Hepatic stellate cell (primary cell): ENCODE results near the gene BTBD17.

ENCODE experiments used
- DNase-seq: peaks from one replicate; pipeline ENCODE4 v3.0.0; 2011; ENCODE audit warnings: low spot score

The BTBD17 gene

DNA sequence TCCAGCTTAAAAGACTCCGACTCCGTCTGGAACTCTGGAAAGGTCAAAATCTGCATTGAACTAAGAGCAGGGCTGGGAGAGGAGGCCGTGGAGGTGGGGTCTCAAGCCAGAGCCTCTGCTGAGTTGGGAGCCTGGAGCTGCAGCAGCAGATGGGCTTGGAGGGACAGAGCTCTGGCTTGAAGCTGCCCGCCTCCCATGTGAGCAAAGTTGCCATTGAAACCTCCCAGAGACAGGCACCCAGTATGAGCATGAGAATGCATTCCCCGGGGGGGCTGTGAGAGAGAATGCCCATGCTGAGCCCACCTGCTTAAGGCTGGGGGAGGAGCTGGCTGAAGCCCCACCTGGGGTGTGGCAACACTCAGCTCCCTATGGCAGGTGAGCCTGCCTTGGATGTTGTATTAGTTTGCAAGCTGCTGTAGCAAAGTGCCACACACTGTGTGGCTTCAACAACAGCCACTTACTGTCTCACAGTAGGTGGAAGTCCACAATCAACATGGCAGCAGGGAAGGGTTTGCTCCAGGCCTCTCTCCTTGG lies 26.1 kb downstream of the BTBD17 start:
- DNase-seq, result no peak

DNA sequence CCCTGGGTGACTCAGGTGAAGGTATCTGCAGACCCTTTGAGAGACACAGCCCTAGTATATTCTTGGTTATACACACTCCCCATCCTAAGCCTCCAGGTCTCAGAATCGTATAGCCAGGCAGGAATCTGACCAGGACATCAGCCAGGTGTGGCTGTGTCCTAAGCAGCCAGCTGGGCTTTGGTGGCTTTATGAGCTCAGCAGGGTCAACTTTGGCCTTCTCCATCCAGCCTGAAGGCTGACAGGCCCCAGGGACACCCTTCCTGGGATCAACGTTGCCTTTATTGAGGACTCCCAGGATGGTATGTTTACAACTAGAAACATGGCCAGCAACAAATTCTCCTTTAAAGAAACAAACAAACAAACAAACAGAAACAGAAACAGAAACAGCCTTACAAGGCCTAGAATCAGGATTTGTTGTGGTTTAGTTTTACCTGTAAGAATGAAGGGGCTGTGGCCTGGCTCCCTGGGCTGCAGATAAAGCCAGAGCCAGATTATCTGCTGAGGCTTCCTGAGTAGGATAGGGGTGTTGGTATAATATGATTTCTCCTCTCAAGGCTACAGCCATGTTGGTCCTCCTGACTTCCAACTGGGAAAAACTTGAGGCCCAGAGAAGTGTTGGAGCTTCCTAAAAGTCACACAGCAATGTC lies 27.2 kb downstream of the BTBD17 start:
- DNase-seq, result no peak

DNA sequence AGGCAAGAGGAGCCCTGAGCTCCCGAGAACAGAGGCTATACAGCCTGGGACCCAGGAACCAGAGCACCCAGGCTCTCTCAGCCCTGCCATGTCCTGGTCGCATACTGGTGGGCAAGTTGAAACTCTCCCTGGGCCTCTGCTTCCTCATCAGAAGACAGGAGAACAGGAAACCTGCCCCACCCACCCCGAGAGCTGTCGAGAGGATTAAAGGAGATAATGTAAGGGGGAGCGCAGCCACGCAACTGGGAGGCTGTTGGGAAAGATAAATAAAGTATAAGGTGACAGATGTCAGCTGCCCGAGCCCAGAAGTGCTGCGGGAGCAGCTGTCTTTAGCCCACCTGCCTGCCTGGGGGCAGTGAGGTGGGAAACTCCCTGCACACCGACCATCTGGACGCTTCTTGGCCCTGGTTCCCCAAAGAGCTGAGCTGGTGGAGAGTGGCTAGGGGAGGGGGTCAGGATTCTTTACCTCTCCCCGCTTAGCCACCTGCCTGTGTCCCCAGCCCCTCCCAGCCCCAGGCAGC lies 28.8 kb downstream of the BTBD17 start:
- no peak for DNase-seq

DNA sequence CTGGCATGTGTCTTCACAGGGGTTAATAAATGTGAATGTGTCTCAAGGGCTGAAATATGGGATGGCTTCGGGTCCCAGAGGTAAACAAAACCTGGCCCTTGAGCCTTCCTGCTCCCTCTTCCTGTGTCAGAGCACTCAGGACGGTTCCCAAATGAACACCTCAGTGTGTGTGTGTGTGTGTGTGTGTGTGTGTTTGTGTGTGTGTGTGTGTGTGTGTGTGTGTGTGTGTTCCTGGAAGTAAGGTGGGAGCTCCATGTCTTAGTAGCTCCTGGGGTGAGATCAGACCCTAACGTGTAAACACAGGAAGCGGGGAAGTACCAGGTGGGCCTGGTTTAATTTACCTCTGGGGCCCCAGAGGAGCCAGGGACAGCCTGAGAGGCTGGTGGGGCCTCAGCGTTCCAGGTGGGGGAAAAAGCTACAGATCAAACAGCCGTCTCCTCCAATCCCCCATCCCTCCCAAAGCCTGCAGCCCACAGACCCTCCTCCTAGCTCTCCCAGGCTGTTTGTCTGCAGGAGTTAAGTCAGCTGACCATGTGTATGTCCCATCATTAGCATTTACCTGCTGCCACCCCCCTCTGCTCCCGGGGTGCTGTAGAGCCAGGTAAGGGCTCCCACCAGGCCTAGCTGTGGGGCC lies 29.5 kb downstream of the BTBD17 start:
- no peak for DNase-seq

DNA sequence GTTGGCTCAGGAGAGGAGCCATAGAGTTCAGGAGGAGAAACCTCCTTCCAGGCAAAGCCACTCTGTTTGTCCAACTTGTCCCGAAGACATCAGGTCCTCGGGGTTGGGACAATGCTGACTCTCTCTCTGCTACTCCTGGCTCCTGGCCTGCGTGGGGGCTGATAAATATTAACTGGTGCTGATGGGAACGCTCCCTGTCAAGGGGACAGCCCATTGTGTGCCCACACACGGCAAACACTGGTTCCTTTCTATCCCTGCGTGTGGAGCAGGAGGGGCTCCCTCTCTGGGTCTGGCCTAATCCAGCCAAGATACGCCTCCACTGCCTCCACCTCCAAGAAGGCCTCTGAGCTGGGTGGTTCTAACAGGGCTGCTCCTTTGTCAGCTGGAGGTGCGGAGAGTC lies 31.2 kb downstream of the BTBD17 start:
- DNase-seq, result no peak

DNA sequence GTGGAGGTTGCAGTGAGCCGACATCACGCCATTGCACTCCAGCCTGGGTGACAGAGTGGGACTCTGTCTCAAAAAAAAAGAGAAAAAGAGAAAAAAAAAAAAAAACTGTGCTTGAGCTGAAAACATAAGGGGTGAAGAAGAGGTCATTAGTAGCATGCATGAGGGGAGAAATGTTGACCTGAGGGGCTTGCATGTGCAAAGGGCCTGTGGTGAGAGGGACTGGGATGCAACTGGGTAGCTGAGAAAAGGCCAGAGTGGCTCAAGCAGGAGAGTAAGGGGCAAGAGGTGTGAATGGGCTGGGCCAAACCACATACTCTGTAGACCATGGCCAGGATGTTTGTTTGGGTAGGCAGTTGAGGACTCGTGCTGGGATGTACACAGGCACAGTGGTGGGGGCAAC lies 32.3 kb downstream of the BTBD17 start:
- DNase-seq, result no peak

DNA sequence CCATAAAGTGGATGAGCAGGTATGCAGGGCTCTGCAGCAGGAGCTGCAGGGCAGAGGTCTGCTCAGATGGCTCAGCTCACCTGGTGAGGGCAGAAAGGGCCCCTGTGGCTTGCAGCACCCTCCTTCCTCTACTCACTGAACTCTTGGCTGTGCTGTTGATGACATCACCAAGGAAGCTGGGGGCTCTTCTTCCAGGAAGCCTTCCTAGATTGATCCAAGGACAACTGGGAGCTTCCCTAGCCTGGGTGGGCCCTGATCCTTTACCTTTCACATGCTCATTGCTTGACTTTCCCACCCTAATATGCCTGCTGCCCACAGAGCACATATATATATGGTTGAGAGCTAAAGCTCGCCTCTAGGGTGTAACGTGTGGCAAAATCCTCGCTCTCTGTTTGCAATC lies 33.2 kb downstream of the BTBD17 start:
- no peak for DNase-seq

DNA sequence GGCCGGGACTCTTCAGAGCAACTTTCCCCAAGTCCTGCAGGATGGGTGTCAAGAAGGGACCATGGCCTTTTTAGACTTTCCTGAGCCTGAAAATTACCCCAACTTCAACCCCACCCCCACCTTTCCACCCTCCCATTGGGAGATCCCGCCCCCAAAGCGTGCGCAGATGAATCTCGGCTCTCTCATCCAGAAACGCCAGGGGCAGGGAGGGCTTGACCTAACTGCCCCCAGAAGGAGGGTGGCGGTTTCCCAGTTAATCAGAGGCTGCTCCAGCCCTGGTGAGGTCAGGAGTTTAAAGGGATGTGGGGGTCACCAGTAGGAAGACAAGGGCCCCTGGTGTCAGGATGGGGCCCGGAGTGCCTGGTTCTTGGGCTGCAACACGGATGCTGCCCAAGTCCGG lies 35.2 kb downstream of the BTBD17 start:
- no peak for DNase-seq

DNA sequence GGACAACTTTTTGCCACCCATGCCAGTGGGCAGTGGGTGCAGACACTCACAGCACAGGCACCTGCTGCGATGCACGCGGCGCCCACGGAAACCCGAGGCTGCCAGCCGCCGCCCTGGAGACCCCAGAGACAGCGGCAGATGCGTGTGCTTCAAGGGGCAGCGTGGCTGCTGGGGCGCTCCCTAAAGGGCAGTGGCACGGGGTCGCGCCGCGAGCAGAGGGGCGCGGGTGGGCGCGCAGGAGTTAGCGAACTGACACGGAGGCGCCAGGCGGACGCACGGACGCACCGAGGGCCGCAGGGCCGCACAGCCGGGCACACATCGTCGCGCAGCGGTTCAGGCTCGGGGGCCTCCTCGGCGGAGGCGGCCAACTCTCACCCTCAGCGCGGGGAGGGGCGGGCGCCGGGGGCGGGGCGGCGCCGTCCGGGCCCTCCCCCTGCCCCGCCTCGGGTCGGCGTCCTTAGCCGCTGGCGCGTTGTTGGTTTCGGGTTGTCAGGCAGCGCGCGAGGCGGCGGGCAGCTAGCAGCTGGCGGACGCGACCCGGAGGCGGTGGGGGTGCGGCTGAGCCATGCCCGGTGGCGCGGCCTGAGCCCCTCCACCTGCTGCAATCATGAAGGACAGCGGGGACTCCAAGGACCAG lies 35.8 kb downstream of the BTBD17 start, which contains the start of gene KIF19:
Gene KIF19 (plus strand): TSS at position 484 of the 637 bp plus-strand sequence. CDS start 124 bp downstream, at position 608.
- DNase-seq, result no peak

DNA sequence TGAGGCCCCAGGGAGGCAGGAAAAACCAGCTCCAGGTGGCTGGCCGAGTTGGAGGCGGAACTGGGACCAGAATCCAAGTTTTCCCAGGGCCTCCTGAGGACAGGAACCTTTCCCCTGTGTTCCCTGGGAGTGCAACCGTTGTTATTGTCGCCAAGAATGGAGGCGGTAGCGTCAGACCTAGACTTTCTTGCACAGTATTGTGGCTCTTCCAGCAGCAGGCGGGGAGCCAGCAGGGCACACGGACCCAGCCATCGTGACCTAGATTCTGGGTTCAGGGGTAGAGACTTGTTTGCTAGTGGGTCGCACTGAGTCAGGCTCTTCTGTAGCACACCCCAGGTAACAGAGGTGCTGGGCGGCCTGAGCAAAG lies 36.3 kb downstream of the BTBD17 start:
- no peak for DNase-seq

DNA sequence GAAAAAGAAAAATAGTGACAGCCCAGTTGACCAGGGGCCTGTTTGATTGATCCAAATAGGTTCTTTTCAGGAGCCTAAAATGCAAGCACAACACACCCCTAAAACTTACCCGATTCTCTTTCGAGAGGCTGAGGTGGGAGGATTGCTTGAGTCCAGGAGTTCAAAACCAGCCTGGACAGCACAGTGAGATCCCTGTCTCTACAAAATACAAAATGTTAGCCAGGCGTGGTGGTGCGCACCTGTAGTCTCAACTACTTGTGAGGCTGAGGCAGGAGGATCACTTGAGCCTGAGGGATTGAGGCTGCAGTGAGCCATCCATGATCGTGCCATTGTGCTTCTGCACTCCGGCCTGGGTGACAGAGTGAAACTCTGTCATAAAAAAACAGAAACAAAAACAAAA lies 37.1 kb downstream of the BTBD17 start:
- no peak for DNase-seq

DNA sequence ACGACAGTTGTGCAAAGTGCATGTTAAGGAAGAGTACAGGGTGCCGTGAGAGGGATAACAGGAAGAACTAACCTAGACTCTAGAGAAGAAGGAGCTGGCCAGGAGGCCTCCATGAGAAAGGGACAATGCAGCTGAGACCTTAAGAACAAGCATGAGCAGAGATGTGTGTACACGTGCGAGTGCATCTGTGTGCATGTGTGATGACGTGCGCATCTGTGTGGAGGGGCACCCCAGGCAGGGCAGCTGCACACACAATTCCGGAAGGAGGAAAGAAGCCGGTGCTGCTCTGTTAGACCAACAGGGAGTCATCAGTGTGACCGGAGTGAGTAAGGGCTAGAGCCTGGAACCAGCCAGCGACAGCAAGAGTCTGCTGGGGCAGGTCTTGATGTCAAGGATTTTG lies 43.3 kb downstream of the BTBD17 start:
- DNase-seq, result no peak

DNA sequence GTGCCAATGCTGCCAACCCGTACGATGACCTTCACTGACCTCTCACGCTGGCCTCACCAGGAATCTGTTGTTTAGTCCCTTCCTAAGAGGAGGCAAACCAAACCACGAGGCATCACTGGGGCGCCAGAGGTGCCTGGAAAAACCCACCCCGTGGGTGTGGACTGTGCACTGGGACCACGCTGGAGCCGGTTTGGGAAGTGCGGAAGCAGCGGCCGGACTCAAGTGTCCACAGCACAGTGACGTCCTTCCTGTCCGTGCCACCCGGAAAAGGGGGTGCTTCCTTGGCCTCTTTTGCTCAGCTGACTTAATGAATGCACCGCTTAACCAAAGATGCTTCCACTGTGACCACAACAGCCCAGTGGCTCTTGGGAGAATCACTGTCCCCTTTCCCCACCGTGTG lies 44.6 kb downstream of the BTBD17 start:
- DNase-seq, result no peak

DNA sequence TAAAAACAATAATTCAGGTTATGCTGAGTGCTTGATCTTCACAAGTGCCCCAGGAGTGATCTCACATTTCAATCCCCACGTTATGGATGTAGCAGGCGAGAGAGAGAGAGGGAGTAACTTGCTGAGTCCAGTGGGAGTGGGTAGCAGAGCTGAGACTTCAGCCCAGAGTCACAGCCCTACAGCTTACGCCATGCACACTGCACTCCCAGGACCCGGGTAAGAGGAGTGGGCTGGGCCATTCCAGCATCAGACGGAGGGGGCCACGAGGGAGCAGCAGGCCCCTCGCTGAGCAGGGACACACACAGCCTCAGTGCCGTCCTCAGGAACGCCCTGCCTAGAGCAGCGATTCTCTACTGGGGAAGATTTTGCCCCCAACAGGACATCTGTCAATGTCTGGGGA lies 45.4 kb downstream of the BTBD17 start:
- no peak for DNase-seq

DNA sequence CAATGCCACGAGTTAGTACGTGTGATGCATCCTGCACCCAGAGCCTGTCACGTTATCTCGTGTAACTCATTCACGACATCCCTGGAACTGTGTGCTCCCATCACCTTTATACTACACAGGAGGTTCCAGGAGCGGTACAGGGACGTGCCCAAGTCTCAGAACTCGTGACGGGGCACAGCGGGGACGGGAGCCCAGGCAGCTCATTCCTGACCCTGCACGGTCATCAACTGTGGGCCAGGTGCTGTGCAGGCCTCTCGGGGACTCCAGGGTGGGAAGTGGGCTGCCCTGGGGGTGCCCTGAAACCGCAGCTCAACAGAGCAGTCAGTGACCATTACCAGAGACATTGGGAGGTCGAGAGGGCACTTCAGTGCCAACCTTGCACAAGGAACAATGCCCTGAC lies 46.8 kb downstream of the BTBD17 start:
- no peak for DNase-seq

DNA sequence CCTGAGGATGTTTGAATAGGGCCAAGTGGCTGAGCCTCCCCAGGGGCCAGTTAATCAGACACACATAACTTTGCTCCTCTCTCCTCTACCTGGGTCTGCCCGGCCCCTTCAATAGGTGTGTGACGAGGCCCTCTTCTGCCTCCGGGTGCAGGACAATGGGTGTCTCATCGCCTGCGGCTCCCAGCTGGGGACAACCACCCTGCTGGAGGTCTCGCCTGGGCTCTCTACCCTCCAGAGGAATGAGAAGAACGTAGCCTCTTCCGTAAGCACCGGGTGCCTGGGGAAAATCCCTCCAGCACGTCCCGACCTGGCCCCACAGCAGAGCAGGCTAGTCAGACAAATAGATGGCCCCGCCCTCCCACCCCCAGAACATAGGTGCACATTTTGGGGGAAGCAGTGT lies 51.8 kb downstream of the BTBD17 start:
- DNase-seq, result no peak

DNA sequence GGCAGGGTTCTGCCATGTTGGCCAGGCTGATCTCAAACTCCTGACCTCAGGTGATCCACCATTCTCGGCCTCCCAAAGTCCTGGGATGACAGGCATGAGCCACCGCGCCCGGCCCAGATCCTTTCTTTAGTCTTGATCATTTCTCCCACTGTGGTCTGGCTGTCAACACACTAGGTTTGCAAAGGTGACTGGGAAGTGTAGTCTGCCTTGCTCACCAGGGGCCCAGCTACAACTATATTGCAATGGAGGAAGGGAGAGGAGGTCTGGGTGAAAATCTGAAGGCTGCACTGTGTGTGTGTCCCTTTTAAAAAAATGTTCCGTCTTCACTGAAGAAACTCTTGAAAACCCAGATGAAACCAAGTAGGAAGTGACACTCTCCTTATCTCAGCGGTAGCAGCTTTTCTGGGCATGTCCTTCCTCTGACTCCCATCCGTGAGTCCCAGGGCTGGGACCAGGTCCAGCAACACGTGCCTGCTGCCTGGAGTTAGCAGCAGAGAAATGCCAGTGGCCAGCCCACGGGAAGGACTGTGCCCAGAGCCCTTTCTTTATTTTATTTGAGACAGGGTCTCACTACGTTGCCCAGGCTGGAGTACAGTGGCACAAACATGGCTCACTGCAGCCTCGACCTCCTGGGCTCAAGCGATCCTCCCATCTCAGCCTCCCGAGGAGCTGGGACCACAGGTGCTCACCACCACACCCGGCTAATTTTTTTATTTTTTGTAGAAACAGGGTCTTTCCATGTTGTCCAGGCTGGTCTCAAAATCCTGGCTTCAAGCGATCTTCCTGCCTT lies 53.5 kb downstream of the BTBD17 start:
- DNase-seq, result no peak
